Astrocyte (in vitro differentiated cells and primary cell): ENCODE measurements around the gene KCNK10. TPM values are rescaled to one million over a fixed set of nuclear protein-coding genes. Genes with fewer than 3 reads are reported as not detected.
A peak's percentile ranks its signal among the peaks of the same experiment; 100 is the strongest.

ENCODE experiments used
- DNase-seq: peaks from one replicate; pipeline ENCODE4 v3.0.0-alpha.2; 2010; ENCODE audit warnings: low read depth
- FAIRE-seq: peaks from 2 replicates; lab custom pipeline; 2011; peaks lifted over from hg19 to GRCh38; lab: Jason Lieb, UNC
- H2AFZ ChIP-seq: 2 replicates; pipeline ENCODE4 v1.6.0; 2012; ENCODE audit warnings: low read depth, low read length, inconsistent platforms
- H3K27ac ChIP-seq: 2 replicates; pipeline ENCODE4 v1.5.1; 2011; ENCODE audit warnings: low read depth, low read length, inconsistent platforms
- H3K27me3 ChIP-seq: 2 replicates; pipeline ENCODE4 v1.6.0; 2011; ENCODE audit warnings: low read length, inconsistent platforms; ENCODE audit not compliant: insufficient read depth
- H3K36me3 ChIP-seq: 2 replicates; pipeline ENCODE4 v1.5.1; 2011; ENCODE audit warnings: low read length, inconsistent platforms; ENCODE audit not compliant: insufficient read depth
- H3K4me1 ChIP-seq: 2 replicates; pipeline ENCODE4 v1.5.1; 2011; ENCODE audit warnings: low read length, inconsistent platforms; ENCODE audit not compliant: insufficient read depth
- H3K4me2 ChIP-seq: 2 replicates; pipeline ENCODE4 v1.6.0; 2012; ENCODE audit warnings: low read length, inconsistent platforms
- H3K4me3 ChIP-seq: 2 replicates; pipeline ENCODE4 v1.5.1; 2011; ENCODE audit warnings: low read depth, mild to moderate bottlenecking, low read length, inconsistent platforms; ENCODE audit not compliant: insufficient read depth
- H3K79me2 ChIP-seq: 2 replicates; pipeline ENCODE4 v1.6.0; 2012; ENCODE audit warnings: mild to moderate bottlenecking, low read length, inconsistent platforms; ENCODE audit not compliant: insufficient read depth
- H3K9ac ChIP-seq: 2 replicates; pipeline ENCODE4 v1.6.0; 2012; ENCODE audit warnings: mild to moderate bottlenecking, low read length, inconsistent platforms
- H3K9me3 ChIP-seq: 2 replicates; pipeline ENCODE4 v1.5.1; 2012; ENCODE audit warnings: low read depth, mild to moderate bottlenecking, low read length, inconsistent platforms; ENCODE audit not compliant: insufficient read depth
- H4K20me1 ChIP-seq: 2 replicates; pipeline ENCODE4 v1.6.0; 2012; ENCODE audit warnings: low read length, inconsistent platforms; ENCODE audit not compliant: insufficient read depth
- H3K27ac Mint-ChIP-seq: one replicate; pipeline ENCODE4 v1.8.0; 2021; ENCODE audit warnings: mild to moderate bottlenecking, mixed read lengths; ENCODE audit not compliant: unreplicated experiment
- H3K27me3 Mint-ChIP-seq: one replicate; pipeline ENCODE4 v1.8.0; 2021; ENCODE audit warnings: low read depth, mixed read lengths; ENCODE audit not compliant: unreplicated experiment
- H3K36me3 Mint-ChIP-seq: one replicate; pipeline ENCODE4 v1.8.0; 2021; ENCODE audit warnings: low read depth, mixed read lengths; ENCODE audit not compliant: unreplicated experiment
- H3K4me1 Mint-ChIP-seq: one replicate; pipeline ENCODE4 v1.8.0; 2021; ENCODE audit warnings: low read depth, mixed read lengths; ENCODE audit not compliant: unreplicated experiment
- H3K4me3 Mint-ChIP-seq: one replicate; pipeline ENCODE4 v1.8.0; 2021; ENCODE audit warnings: mild to moderate bottlenecking, moderate library complexity, mixed read lengths; ENCODE audit not compliant: unreplicated experiment
- H3K9me3 Mint-ChIP-seq: one replicate; pipeline ENCODE4 v1.8.0; 2021; ENCODE audit warnings: mild to moderate bottlenecking, mixed read lengths; ENCODE audit not compliant: unreplicated experiment
- EZH2 ChIP-seq: IDR thresholded peaks from 2 replicates; pipeline ENCODE4 v1.6.1; 2012; ENCODE audit warnings: mild to moderate bottlenecking, low read length, inconsistent platforms; ENCODE audit not compliant: insufficient read depth
- total RNA-seq: library from RNA; stranded (reverse); gene quantifications from 2 replicates; pipeline ENCODE4 v1.2.1, GENCODE V29; 2021
- TF ChIP-seq, protein P1 (sequence below): IDR thresholded peaks from 2 replicates; pipeline ENCODE4 v1.5.1; 2011; ENCODE audit warnings: low read depth, mild to moderate bottlenecking, inconsistent platforms, low read length, moderate library complexity; ENCODE audit not compliant: insufficient read depth

Gene KCNK10
- total RNA-seq, 1 donor from 2014 or later: 0.14 TPM

DNA sequence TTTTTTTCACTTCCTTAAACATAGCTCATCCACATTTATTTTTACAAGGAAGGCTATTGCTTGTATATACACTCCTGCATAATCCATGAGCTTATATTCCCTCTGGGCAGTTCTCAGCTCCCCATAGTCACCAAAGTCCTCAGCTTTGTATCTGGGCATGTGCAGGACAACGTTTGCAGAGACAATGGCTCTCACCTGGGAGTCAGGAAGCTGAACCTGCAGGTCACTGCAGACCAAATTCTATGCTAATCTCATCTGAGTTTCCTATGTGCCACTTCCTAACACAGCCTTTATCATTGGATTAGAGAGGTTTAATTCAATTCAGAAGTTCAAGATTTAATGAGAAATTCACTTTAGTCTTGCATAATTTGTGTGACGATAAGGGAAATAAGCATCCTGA, 131.5 kb downstream of the KCNK10 start:
- H3K27me3 ChIP-seq: peaks cover 18% of the 10 kb centered on the region
- no peaks in the 10 kb centered on the region for H3K9me3 Mint-ChIP-seq
- no peaks in the 10 kb centered on the region for H3K4me1 ChIP-seq
- no peak overlapping the region for H3K27ac Mint-ChIP-seq
- H3K9me3 ChIP-seq: no peaks in the 10 kb centered on the region
- no peak overlapping the region for H3K4me2 ChIP-seq
- no peak for DNase-seq
- H3K36me3 Mint-ChIP-seq: no peaks in the 10 kb centered on the region
- H3K4me1 Mint-ChIP-seq: no peaks in the 10 kb centered on the region
- H3K27me3 Mint-ChIP-seq: peaks cover 10% of the 10 kb centered on the region
- H3K4me3 Mint-ChIP-seq: no peak overlapping the region
- no peaks in the 10 kb centered on the region for H4K20me1 ChIP-seq
- no peak overlapping the region for H3K4me3 ChIP-seq
- FAIRE-seq: no peak
- no peak overlapping the region for H2AFZ ChIP-seq
- no peak overlapping the region for H3K27ac ChIP-seq
- H3K79me2 ChIP-seq: no peaks in the 10 kb centered on the region
- no peak for TF ChIP-seq EZH2
- TF ChIP-seq, protein P1, sequence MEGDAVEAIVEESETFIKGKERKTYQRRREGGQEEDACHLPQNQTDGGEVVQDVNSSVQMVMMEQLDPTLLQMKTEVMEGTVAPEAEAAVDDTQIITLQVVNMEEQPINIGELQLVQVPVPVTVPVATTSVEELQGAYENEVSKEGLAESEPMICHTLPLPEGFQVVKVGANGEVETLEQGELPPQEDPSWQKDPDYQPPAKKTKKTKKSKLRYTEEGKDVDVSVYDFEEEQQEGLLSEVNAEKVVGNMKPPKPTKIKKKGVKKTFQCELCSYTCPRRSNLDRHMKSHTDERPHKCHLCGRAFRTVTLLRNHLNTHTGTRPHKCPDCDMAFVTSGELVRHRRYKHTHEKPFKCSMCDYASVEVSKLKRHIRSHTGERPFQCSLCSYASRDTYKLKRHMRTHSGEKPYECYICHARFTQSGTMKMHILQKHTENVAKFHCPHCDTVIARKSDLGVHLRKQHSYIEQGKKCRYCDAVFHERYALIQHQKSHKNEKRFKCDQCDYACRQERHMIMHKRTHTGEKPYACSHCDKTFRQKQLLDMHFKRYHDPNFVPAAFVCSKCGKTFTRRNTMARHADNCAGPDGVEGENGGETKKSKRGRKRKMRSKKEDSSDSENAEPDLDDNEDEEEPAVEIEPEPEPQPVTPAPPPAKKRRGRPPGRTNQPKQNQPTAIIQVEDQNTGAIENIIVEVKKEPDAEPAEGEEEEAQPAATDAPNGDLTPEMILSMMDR: no peak
- H3K36me3 ChIP-seq: no peaks in the 10 kb centered on the region
- H3K9ac ChIP-seq: no peak overlapping the region

DNA sequence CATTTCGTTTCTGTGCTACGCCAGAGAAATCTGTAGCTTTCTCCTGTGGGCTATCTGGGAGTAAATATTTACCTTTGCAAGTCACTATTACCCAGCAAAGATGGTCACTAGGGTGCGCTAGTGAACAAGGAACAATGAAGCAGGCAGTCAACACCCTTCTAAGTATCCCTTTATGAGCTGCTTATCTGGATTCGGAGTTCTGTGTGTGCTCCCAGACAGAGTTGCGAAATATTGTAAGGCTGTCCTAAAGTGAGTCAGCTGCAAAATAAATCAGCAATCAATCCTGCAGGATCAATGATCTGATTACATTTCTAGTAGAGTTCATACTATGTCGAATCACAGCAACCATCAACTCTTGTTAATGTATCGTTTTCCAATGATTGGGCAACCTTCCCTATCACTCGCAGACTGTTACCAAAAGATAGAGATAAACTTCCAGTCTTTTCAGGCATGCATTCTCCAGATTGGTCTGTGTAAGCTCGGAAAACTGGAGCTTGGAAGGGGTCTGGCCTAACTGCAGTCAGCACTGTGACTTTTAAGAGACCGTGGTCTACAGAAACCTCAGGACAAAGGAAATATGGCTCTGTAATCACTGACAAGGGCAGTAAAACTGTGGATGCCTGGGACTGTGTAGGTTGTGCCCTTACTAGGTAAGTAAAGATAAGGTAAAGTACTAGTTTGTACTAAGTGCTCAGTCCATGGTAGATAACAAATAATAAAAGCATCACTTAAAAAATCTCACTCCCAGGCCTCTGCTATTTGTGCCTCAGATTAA, 133.5 kb downstream of the KCNK10 start:
- no peak overlapping the region for H2AFZ ChIP-seq
- H3K79me2 ChIP-seq: no peaks in the 10 kb centered on the region
- H4K20me1 ChIP-seq: no peaks in the 10 kb centered on the region
- no peak overlapping the region for H3K9ac ChIP-seq
- no peaks in the 10 kb centered on the region for H3K36me3 ChIP-seq
- no peaks in the 10 kb centered on the region for H3K36me3 Mint-ChIP-seq
- H3K27ac ChIP-seq: no peak overlapping the region
- peaks cover 10% of the 10 kb centered on the region for H3K27me3 ChIP-seq
- H3K4me3 Mint-ChIP-seq: no peak overlapping the region
- TF ChIP-seq, protein P1: peak; percentile 72
- TF ChIP-seq EZH2: no peak
- no peaks in the 10 kb centered on the region for H3K4me1 Mint-ChIP-seq
- no peak overlapping the region for H3K4me3 ChIP-seq
- H3K27me3 Mint-ChIP-seq: peaks cover 11% of the 10 kb centered on the region
- H3K9me3 ChIP-seq: no peaks in the 10 kb centered on the region
- H3K9me3 Mint-ChIP-seq: no peaks in the 10 kb centered on the region
- DNase-seq (peak; percentile 68), FAIRE-seq (peak; percentile 45)
- H3K4me2 ChIP-seq: peak overlapping the region; percentile 48
- no peak overlapping the region for H3K27ac Mint-ChIP-seq
- H3K4me1 ChIP-seq: no peaks in the 10 kb centered on the region
